Stimulated activated CD4-positive, alpha-beta T cell treated with anti-CD3 and anti-CD28 coated beads, TNF-alpha, amount 100 ng/mL, for 24 hours (primary cell): ENCODE measurements around the gene MYO7B.

Experiments used
- DNase-seq, 3 experiments: peaks; one replicate each; pipeline ENCODE4 v3.0.0-alpha.2; 2020; ENCODE audit warnings: low read depth in 3 of 3

MYO7B gene

GRCh38 chr2:127608061-127609030 is 72.9 kb downstream of the MYO7B start:
- DNase-seq, result no peak

DNA sequence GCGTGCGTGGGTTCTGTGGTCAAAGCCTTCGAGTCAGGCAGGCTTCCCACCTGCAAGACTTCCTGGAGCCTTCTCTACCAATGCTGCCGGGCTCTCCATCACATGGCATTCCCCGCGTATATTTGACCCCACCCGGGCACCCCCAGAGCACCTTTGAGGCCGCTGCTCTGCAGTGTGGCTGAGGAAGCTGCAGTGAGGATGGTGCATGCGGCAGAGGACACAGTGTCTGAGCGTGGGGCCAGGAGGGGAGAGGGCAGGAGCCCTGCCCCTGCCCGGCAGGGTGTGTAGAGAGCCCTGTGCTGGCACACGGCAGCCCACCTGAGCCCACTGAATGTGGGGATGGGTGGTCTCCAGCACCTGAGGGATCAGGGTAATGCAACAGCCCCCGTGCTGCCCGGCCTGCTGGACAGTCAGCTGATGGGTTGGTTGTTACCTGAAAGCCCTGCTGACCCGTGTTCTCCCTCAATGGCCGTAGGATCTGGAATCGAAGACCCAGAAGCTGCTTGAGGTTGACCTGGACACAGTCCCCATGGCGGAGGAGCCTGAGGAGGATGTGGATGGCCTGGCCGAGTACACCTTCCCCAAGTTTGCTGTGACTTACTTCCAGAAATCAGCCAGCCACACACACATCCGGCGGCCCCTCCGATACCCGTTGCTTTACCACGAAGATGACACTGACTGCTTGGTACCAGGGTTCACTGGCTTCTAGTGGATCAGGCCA is 73.7 kb downstream of the MYO7B start:
- no peak for DNase-seq

DNA sequence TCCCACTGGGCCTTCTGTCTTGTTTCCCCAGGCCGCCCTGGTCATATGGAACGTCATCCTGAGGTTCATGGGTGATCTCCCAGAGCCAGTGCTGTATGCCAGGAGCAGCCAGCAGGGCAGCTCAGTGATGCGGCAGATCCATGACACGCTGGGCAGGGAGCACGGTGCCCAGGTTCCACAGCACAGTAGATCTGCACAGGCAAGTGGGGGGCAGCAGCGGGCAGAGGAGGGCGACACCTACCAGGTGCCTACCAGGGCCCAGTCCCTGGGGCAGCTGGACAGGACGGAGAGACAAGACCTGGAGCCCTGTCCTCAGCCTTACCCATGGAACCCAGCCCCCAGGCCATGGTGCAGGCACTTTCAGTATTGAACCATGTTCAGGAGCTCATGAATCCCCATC is 74.3 kb downstream of the MYO7B start:
- DNase-seq, result no peak

GRCh38 chr2:127610561-127610960 is 75.1 kb downstream of the MYO7B start:
- DNase-seq, result no peak

DNA sequence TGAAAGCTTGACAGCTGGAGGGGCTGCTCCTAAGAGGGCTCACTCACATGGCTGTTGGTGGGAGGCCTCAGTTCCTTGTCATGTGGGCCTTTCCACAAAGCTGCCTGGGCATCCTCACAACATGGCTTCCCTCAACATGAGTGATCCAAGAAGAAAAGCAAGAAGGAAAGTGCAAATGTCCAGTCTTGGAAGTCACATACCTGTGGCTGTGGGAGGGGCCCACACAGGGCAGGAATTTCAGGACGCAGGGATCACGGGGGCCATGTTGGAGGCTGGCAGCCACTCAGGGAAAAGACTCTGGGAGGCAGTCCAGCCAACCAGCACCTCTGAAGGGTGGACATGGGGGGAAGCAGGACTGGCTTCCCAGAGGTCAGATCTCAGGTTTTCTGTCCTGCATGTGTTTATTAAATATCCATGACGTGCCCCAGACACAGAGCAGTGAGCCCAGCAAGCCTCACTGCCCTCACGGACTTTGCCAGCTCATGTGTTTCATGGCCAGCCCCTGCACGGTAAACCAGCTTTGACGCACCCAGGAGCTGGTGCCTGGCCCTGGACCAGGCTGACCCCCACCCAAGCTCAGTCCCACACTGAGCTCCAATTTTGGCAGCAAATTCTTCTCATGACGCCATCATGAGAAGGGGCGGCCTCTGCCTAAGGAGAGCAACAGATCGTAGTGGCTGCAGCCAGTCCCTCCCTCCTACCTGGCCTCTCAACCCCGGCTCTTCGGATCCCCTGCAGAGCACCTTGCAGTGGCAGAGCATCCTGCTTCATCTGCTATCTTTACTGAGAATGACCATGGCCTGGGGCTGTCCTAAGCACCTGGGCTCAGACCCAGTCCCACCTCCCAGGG is 75.8 kb downstream of the MYO7B start:
- no peak for DNase-seq

DNA sequence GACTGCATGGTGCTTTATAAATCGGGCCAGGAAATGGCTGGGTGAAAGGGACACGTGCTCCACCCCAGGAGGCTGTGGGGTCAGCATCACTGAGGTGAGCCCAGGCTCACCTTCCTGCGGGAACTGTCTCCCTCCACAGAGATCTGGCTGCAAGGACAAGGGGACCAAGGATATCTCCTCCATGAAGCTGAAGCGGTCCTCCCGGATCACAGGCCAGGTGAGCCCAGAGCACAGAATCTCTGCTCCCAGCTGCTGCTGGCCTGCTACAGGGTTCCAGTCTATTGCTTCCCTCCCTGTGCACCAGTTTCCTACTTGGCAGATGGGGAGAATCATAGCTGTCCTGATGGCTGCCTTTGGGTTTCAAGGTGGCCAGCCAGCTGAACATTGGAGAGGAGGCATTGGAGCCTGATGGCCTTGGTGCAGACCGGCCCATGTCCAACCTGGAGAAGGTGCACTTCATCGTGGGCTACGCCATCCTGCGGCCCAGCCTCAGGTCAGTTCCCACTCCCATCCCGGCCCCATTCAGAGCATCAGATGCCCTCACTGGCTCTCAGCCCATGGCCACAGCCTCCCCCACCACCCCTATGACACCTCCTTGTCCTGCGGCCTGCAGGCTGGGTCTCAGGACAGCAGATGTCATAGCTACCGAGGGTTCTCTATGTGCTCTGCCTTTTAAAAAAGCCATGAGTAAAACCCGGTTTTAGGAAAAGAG is 76.8 kb downstream of the MYO7B start:
- DNase-seq, result no peak

DNA sequence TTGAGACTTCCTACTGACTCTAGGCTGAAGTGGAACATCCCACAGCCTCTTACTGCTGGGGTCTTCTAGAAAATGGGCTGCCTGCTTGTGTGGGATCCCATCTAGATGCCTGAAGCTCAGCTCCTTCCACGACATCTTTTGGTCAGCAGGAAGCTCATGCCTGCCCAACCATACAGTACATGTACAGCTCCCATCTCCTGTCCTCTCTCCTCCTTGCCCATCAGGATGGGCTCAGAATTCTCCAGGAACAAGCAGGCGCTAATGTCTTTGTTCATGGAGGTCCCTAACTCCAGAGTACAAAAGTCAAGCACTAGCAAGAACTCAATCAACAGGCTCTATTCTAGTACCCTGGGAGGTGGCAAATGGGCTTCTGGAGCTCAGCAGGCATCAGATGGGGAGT is 78.8 kb downstream of the MYO7B start:
- DNase-seq, result no peak

GRCh38 chr2:127614731-127615130 is 79.2 kb downstream of the MYO7B start:
- DNase-seq, result no peak

DNA sequence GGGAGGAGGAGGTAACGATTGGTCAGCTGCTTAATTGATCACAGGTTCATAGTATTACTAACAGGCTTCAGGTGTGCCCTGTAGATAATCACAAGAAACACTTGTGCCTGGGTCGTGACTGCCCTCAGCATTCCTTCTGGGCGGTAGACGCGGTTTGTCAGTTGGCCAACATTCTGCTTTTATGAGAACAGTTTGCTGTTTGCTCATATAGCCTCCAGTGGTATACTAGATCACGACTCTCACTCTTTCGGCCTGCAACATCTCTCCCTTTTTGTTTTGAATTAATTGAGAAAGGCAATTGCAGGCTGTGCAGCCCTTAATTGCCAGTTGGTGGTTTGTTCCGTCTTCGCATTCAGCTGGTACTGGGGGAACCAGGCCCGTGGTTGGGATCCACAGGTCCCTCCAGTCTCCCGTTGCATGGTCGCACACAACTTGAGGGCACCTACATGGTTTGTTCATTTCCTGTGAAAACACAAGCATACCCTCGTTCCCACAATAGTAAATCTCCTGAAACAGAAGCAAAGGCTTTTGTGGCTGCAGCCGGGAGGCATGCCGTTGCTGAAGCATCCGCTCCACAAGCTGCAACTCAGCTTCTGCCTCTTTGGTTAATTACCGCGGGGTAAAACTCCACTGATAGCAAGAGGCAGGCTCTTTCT is 80.2 kb downstream of the MYO7B start:
- DNase-seq, result no peak

- no peak for DNase-seq
Observed at GRCh38 chr2:127618551-127619202, 83.2 kb downstream of the MYO7B start.

GRCh38 chr2:127619203-127619590 is 83.7 kb downstream of the MYO7B start:
- DNase-seq, result no peak

DNA sequence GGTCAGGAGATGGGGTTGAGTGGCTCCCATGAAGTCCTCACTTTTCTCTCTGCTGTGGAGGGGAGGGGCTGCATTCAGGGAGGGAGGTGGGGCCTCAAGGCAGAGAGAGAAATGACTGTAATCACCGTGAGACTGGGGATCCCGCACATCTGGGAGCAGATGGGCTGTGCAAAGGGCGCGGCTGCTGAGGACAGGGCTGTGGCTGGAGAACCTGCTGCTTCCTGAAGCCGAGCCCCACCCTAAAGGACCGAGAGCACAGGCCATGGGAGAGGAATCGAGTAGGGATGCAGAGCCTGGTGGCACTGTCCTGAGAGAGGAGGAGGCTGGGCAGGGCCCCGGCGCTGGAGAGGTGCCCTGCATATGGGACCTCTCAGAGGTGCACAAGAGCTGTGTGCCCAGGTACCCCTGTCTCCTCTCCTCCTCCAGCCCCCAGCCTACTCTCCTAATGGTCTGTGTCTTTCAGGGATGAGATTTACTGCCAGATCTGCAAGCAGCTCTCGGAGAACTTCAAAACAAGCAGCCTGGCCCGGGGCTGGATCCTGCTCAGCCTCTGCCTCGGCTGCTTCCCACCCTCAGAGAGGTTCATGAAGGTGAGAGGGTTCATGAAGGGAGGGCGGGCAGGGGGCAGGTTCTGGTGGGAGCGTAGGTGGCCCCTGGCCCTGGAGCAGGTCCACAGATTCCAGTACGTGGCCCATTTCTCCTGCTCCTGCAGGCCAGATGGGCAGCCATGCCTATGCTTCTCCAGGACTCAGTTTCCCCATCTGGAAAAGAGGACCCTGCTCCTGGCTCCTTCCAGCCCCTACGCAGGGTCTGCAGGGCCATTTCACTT is 84.6 kb downstream of the MYO7B start:
- no peak for DNase-seq

DNA sequence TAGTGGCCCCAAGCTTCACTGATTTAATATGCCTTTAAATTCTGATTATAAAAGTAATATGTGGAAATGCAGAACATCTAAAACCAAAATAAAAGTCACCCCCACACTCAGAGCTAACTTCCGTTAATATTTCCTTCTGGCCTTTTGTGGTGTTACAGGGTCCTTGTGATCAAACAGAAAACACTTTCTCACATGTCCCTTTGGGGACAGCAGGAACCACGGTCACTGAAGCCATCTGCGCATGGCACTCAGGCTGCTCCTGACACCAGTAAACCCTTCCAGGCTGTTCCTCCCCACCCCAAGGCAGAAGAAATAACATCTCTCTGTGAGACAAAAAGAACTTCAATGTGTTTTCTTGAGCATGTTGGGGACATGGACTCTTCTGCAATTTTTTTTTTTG is 85.4 kb downstream of the MYO7B start:
- no peak for DNase-seq

- DNase-seq, result no peak
Observed at GRCh38 chr2:127621981-127622431, 86.5 kb downstream of the MYO7B start.

GRCh38 chr2:127622561-127623387 is 87.3 kb downstream of the MYO7B start:
- no peak for DNase-seq

DNA sequence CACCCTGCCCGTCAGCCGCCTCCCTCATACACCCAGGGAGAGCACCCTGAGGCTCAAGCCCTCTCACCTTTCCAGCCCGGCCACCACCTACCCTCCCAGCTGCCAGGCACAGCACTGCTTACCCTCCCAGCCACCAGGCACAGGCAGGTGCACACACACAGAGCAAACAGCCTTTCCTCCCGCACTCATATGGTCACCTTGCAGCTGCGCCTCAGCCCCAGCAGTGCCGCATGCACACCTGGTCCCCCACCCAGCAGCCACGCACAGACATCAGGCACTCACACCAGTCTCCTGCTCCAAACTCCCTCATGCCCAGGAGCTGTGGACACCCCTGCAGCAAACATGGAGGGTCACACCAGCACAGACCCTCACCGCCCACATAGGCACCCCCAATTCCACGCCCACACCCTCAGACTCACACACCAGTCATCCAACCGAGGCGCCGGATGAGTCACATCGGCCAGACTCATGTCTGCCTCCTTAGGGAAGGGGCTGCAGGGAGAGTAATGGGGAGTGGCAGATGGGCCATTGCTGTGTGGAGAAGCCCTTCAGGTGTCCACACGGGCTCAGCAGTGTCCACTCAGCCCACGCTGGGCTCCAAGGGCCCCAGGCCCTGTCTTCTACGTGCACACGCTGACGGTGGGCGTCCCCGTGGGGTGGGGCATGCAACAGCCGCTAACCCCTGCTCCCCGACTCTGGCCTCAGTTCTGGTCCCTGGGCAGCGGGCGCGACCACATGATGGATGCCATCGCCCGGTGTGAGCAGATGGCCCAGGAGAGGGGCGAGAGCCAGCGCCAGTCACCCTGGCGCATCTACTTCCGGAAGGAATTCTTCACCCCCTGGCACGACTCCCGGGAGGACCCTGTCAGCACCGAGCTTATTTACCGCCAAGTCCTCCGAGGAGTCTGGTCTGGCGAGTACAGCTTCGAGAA is 88.2 kb downstream of the MYO7B start:
- DNase-seq, result no peak

GRCh38 chr2:127624320-127624755 is 88.9 kb downstream of the MYO7B start:
- DNase-seq, result no peak
